H9 (cell line): Measurements from ENCODE around the gene CDH4. TPM values are rescaled to one million over a fixed set of nuclear protein-coding genes. Genes with fewer than 3 reads are reported as not detected.

Source experiments
- DNase-seq: peaks from one replicate; pipeline ENCODE4 v3.0.0-alpha.2; 2017
- H2AFZ ChIP-seq: one replicate; pipeline ENCODE4 v1.6.1; 2013; ENCODE audit warnings: mild to moderate bottlenecking, low read length, control low read depth, moderate library complexity
- H2AK5ac ChIP-seq: 2 replicates; pipeline ENCODE4 v1.6.1; 2013; ENCODE audit warnings: low read length, control low read depth, mixed read lengths; ENCODE audit not compliant: insufficient read length
- H2BK120ac ChIP-seq: one replicate; pipeline ENCODE4 v1.6.1; 2013; ENCODE audit warnings: low read depth, mild to moderate bottlenecking, low read length, control low read depth, inconsistent platforms; ENCODE audit not compliant: poor library complexity, severe bottlenecking
- H2BK12ac ChIP-seq: 2 replicates; pipeline ENCODE4 v1.6.1; 2013; ENCODE audit warnings: low read length, control low read depth, mixed read lengths, low read depth; ENCODE audit not compliant: insufficient read length
- H2BK15ac ChIP-seq: 2 replicates; pipeline ENCODE4 v1.6.1; 2013; ENCODE audit warnings: low read depth, low read length, control low read depth
- H2BK20ac ChIP-seq: one replicate; pipeline ENCODE4 v1.6.1; 2013; ENCODE audit warnings: low read depth, mild to moderate bottlenecking, low read length, control low read depth, inconsistent platforms; ENCODE audit not compliant: poor library complexity, severe bottlenecking
- H2BK5ac ChIP-seq: 2 replicates; pipeline ENCODE4 v1.6.1; 2013; ENCODE audit warnings: low read length, control low read depth, mixed read lengths; ENCODE audit not compliant: insufficient read length
- H3K14ac ChIP-seq: 2 replicates; pipeline ENCODE4 v1.6.1; 2013; ENCODE audit warnings: low read length, control low read depth; ENCODE audit not compliant: insufficient read depth
- H3K18ac ChIP-seq: 2 replicates; pipeline ENCODE4 v1.6.1; 2013; ENCODE audit warnings: low read depth, mild to moderate bottlenecking, mixed read lengths, low read length, control low read depth; ENCODE audit not compliant: insufficient read length
- H3K23ac ChIP-seq: 2 replicates; pipeline ENCODE4 v1.6.1; 2013; ENCODE audit warnings: low read length, control low read depth, mixed read lengths, low read depth; ENCODE audit not compliant: insufficient read length
- H3K23me2 ChIP-seq: 2 replicates; pipeline ENCODE4 v1.6.1; 2013; ENCODE audit warnings: low read depth, mild to moderate bottlenecking, mixed read lengths, low read length, control low read depth; ENCODE audit not compliant: insufficient read length, poor library complexity, severe bottlenecking
- H3K27ac ChIP-seq: 2 replicates; pipeline ENCODE4 v1.5.1; 2013; ENCODE audit warnings: low read length, control low read depth, mixed read lengths, low read depth; ENCODE audit not compliant: insufficient read length
- H3K27me3 ChIP-seq: 2 replicates; pipeline ENCODE4 v1.6.1; 2013; ENCODE audit warnings: low read length, control low read depth, inconsistent platforms; ENCODE audit not compliant: insufficient read depth
- H3K4ac ChIP-seq: 2 replicates; pipeline ENCODE4 v1.6.1; 2013; ENCODE audit warnings: low read depth, mild to moderate bottlenecking, control low read depth, inconsistent platforms, low read length, moderate library complexity
- H3K4me1 ChIP-seq: 2 replicates; pipeline ENCODE4 v1.6.1; 2013; ENCODE audit warnings: low read length, control low read depth, inconsistent platforms; ENCODE audit not compliant: insufficient read depth
- H3K4me2 ChIP-seq: 2 replicates; pipeline ENCODE4 v1.6.1; 2013; ENCODE audit warnings: low read length, control low read depth, mixed read lengths; ENCODE audit not compliant: insufficient read length, insufficient read depth
- H3K56ac ChIP-seq: 2 replicates; pipeline ENCODE4 v1.6.1; 2013; ENCODE audit warnings: low read depth, mild to moderate bottlenecking, mixed read lengths, low read length, control low read depth; ENCODE audit not compliant: insufficient read length
- H3K79me1 ChIP-seq: 2 replicates; pipeline ENCODE4 v1.6.1; 2013; ENCODE audit warnings: low read depth, mild to moderate bottlenecking, moderate library complexity, low read length, control low read depth, inconsistent platforms; ENCODE audit not compliant: insufficient read depth, poor library complexity, severe bottlenecking
- H3K79me2 ChIP-seq: 2 replicates; pipeline ENCODE4 v1.6.1; 2013; ENCODE audit warnings: low read length, control low read depth, inconsistent platforms; ENCODE audit not compliant: insufficient read depth
- H3K9ac ChIP-seq: 2 replicates; pipeline ENCODE4 v1.6.1; 2013; ENCODE audit warnings: low read length, control low read depth, mixed read lengths; ENCODE audit not compliant: insufficient read length; ENCODE audit errors: extremely low read depth
- H3K9me3 ChIP-seq: one replicate; pipeline ENCODE4 v1.6.1; 2013; ENCODE audit warnings: low read depth, low read length, inconsistent platforms; ENCODE audit not compliant: control insufficient read depth
- H3T11ph ChIP-seq: one replicate; pipeline ENCODE4 v1.6.1; 2013; ENCODE audit warnings: mild to moderate bottlenecking, low read length, control low read depth, inconsistent platforms
- H4K20me1 ChIP-seq: one replicate; pipeline ENCODE4 v1.6.1; 2013; ENCODE audit not compliant: control insufficient read depth, insufficient read length, insufficient read depth
- H4K5ac ChIP-seq: 2 replicates; pipeline ENCODE4 v1.6.1; 2013; ENCODE audit warnings: low read depth, mild to moderate bottlenecking, mixed read lengths, low read length, control low read depth; ENCODE audit not compliant: insufficient read length
- H4K8ac ChIP-seq: replicated peaks from 2 replicates; pipeline ENCODE4 v1.6.1; 2013; ENCODE audit warnings: low read length, control low read depth, mixed read lengths, low read depth; ENCODE audit not compliant: insufficient read length
- H4K91ac ChIP-seq: 2 replicates; pipeline ENCODE4 v1.6.1; 2013; ENCODE audit warnings: low read depth, mild to moderate bottlenecking, moderate library complexity, mixed read lengths, low read length, control low read depth; ENCODE audit not compliant: insufficient read length
- H3K27ac Mint-ChIP-seq, 3 experiments: 2 replicates in 2 of 3; 3 replicates in 1 of 3; pipeline ENCODE4 v1.8.0; 2020 to 2021; ENCODE audit warnings: mixed read lengths in 3 of 3, mild to moderate bottlenecking in 1 of 3, moderate library complexity in 1 of 3
- H3K27me3 Mint-ChIP-seq: 2 replicates; pipeline ENCODE4 v1.8.0; 2021; ENCODE audit warnings: low read depth, mild to moderate bottlenecking, moderate library complexity, mixed read lengths
- H3K36me3 Mint-ChIP-seq, 3 experiments: 2 replicates in 2 of 3; 3 replicates in 1 of 3; pipeline ENCODE4 v1.8.0; 2020 to 2021; ENCODE audit warnings: low read depth in 3 of 3, mixed read lengths in 3 of 3; ENCODE audit not compliant: insufficient read depth in 1 of 3
- H3K4me1 Mint-ChIP-seq, 2 experiments: 2 replicates each; pipeline ENCODE4 v1.8.0; 2020; ENCODE audit warnings: mixed read lengths in 2 of 2
- H3K4me3 Mint-ChIP-seq, 2 experiments: 2 replicates in 1 of 2; 3 replicates in 1 of 2; pipeline ENCODE4 v1.8.0; 2020 to 2021; ENCODE audit warnings: mild to moderate bottlenecking in 2 of 2, mixed read lengths in 2 of 2, moderate library complexity in 1 of 2
- H3K9me3 Mint-ChIP-seq, 2 experiments: 2 replicates in 1 of 2; 3 replicates in 1 of 2; pipeline ENCODE4 v1.8.0; 2020; ENCODE audit warnings: mild to moderate bottlenecking in 2 of 2, mixed read lengths in 2 of 2, moderate library complexity in 1 of 2
- WGBS: extraction: QIAGEN DNeasy Blood & Tissue Kit; methylation state at CpG from one replicate; pipeline ENCODE4 v1.1.7; 2013; ENCODE audit warnings: missing lambda C conversion rate, low lambda C conversion rate, mixed read lengths; ENCODE audit not compliant: insufficient read length; ENCODE audit errors: extremely low coverage; 5-methylcytosine and 5-hydroxymethylcytosine counted together
- total RNA-seq: library from RNA; stranded (reverse); gene quantifications from 2 replicates; pipeline ENCODE4 v1.2.1, GENCODE V29; 2021
- TF ChIP-seq, protein P1 (sequence below): fragments of 200-600 bp; sonication (generic); conservative IDR thresholded peaks from 3 replicates; pipeline ENCODE4 v1.8.0; 2021; ENCODE audit warnings: antibody characterized with exemption, mild to moderate bottlenecking

Gene CDH4
- total RNA-seq, 1 experiment from 2014 or later = 3.0 TPM

DNA sequence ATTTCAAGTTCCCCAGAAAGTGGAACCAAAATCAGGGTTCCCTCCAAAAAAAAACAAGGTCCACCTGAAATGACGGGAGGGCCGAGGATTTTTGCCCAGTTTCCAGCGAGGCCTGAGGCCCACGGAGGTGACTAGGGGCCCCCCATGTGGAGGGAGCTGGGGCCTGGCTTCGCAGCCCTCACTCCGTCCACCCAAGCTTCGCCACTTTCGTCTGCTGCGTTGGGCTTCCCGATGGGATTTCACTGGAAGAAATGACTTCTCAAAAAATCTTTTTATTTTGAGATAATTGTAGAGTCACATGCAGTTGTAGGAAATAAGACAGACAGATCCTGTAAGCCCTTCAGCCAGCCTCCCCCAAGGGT, 605.3 kb downstream of the CDH4 start:
- TF ChIP-seq, protein P1, sequence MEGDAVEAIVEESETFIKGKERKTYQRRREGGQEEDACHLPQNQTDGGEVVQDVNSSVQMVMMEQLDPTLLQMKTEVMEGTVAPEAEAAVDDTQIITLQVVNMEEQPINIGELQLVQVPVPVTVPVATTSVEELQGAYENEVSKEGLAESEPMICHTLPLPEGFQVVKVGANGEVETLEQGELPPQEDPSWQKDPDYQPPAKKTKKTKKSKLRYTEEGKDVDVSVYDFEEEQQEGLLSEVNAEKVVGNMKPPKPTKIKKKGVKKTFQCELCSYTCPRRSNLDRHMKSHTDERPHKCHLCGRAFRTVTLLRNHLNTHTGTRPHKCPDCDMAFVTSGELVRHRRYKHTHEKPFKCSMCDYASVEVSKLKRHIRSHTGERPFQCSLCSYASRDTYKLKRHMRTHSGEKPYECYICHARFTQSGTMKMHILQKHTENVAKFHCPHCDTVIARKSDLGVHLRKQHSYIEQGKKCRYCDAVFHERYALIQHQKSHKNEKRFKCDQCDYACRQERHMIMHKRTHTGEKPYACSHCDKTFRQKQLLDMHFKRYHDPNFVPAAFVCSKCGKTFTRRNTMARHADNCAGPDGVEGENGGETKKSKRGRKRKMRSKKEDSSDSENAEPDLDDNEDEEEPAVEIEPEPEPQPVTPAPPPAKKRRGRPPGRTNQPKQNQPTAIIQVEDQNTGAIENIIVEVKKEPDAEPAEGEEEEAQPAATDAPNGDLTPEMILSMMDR = no peak
- Histone ChIP-seq H3K4ac (no peak overlapping the region), H2BK20ac (no peak overlapping the region), H4K91ac (no peak overlapping the region), H2BK15ac (no peak overlapping the region), H2BK5ac (no peak overlapping the region), H3K18ac (no peak overlapping the region), H3K79me1 (no peaks in the 10 kb centered on the region), H3K4me1 (no peaks in the 10 kb centered on the region), H3T11ph (no peak overlapping the region), H3K56ac (no peak overlapping the region), H3K27me3 (no peaks in the 10 kb centered on the region; the same call in 1 of the 2 replicates), H4K5ac (no peak overlapping the region), H2BK12ac (no peak overlapping the region), H3K14ac (no peak overlapping the region), H3K79me2 (no peaks in the 10 kb centered on the region), H3K4me2 (no peak overlapping the region), H4K20me1 (peaks cover 3% of the 10 kb centered on the region), H4K8ac (no peak overlapping the region), H3K23me2 (no peaks in the 10 kb centered on the region), H3K9me3 (no peaks in the 10 kb centered on the region), H3K27ac (no peak overlapping the region), H2AK5ac (no peak overlapping the region), H2AFZ (no peak overlapping the region), H3K23ac (no peak overlapping the region), H3K9ac (no peak overlapping the region), H2BK120ac (no peak overlapping the region)
- Mint-ChIP-seq H3K9me3 (no peaks in the 10 kb centered on the region), H3K27me3 (peaks cover 20% of the 10 kb centered on the region), H3K4me1 (no peaks in the 10 kb centered on the region), H3K27ac (no peak overlapping the region), H3K36me3 (no peaks in the 10 kb centered on the region), H3K4me3 (no peak overlapping the region)
- DNase-seq = no peak
- no CpG with 5 or more reads among the region's 10 CpGs for WGBS
